IMR-90 (cell line): Measurements from ENCODE around the gene FAAP20. TPM values are rescaled to one million over a fixed set of nuclear protein-coding genes. Genes with fewer than 3 reads are reported as not detected.

Experiments used
- ATAC-seq: fragments of 200-7000 bp; cut with Tn5 transposase; 2 replicates; pipeline ENCODE4 v1.9.1; 2020; ENCODE audit warnings: low read depth, mild to moderate bottlenecking, moderate library complexity
- BruUV-seq: library from RNA; stranded (reverse); fragments of 400-500 nt; replicated peaks from 2 replicates; lab custom pipeline; 2021; lab: Mats Ljungman, UMichigan
- CTCF ChIA-PET: fragments of 300-600 bp; formaldehyde crosslinking; extraction: SDS; loops from one replicate; lab custom pipeline; 2021; ENCODE audit warnings: antibody characterized with exemption; lab: Yijun Ruan, JAX
- POLR2A ChIA-PET: fragments of 300-600 bp; sonication (Branson Sonifier 250); formaldehyde crosslinking; loops from one replicate; lab custom pipeline; 2022; ENCODE audit warnings: antibody characterized with exemption; ENCODE audit not compliant: unreplicated experiment; lab: Charles Lee
- DNase-seq: peaks from one replicate; pipeline ENCODE4 v3.0.0; 2013
- H2AFZ ChIP-seq: replicated peaks from 2 replicates; pipeline ENCODE3; 2013; ENCODE audit warnings: low read length, mild to moderate bottlenecking; ENCODE audit not compliant: poor library complexity
- H2AK5ac ChIP-seq: 2 replicates; pipeline ENCODE4 v1.6.1; 2013; ENCODE audit warnings: low read depth, low read length, inconsistent platforms
- H2AK9ac ChIP-seq: replicated peaks from 2 replicates; pipeline ENCODE3; 2013; ENCODE audit warnings: mild to moderate bottlenecking, low read depth, low read length, moderate library complexity; ENCODE audit not compliant: poor library complexity
- H2BK120ac ChIP-seq: 2 replicates; pipeline ENCODE4 v1.6.1; 2013; ENCODE audit warnings: low read depth, low read length, inconsistent platforms
- H2BK15ac ChIP-seq: 3 replicates; pipeline ENCODE4 v1.6.1; 2013; ENCODE audit warnings: low read depth, low read length, inconsistent platforms
- H2BK20ac ChIP-seq: 2 replicates; pipeline ENCODE4 v1.6.1; 2013; ENCODE audit warnings: low read depth, mild to moderate bottlenecking, inconsistent platforms, low read length, moderate library complexity
- H2BK5ac ChIP-seq: 2 replicates; pipeline ENCODE4 v1.6.1; 2013; ENCODE audit warnings: mild to moderate bottlenecking, low read depth, low read length, inconsistent platforms; ENCODE audit not compliant: poor library complexity, severe bottlenecking
- H3K14ac ChIP-seq: replicated peaks from 2 replicates; pipeline ENCODE4 v1.6.1; 2013; ENCODE audit warnings: low read depth, low read length, inconsistent platforms
- H3K18ac ChIP-seq: 2 replicates; pipeline ENCODE4 v1.6.1; 2013; ENCODE audit warnings: low read depth, low read length, control low read depth
- H3K23ac ChIP-seq: 2 replicates; pipeline ENCODE4 v1.6.1; 2013; ENCODE audit warnings: low read depth, low read length, inconsistent platforms
- H3K27ac ChIP-seq: 2 replicates; pipeline ENCODE4 v1.5.1; 2013; ENCODE audit warnings: mild to moderate bottlenecking, control low read depth, low read length; ENCODE audit not compliant: insufficient read depth
- H3K27me3 ChIP-seq: 2 replicates; pipeline ENCODE4 v1.6.1; 2013; ENCODE audit warnings: low read length; ENCODE audit not compliant: control insufficient read depth, insufficient read depth
- H3K36me3 ChIP-seq: 2 replicates; pipeline ENCODE4 v1.6.1; 2013; ENCODE audit warnings: low read length, mixed read lengths; ENCODE audit not compliant: control insufficient read depth, insufficient read depth
- H3K4ac ChIP-seq: 2 replicates; pipeline ENCODE4 v1.6.1; 2013; ENCODE audit warnings: low read depth, low read length, inconsistent platforms
- H3K4me1 ChIP-seq: 2 replicates; pipeline ENCODE4 v1.6.1; 2013; ENCODE audit warnings: low read length, mixed read lengths; ENCODE audit not compliant: control insufficient read depth, insufficient read depth
- H3K4me2 ChIP-seq: 2 replicates; pipeline ENCODE4 v1.6.1; 2013; ENCODE audit warnings: low read depth, mild to moderate bottlenecking, control low read depth, low read length, moderate library complexity
- H3K4me3 ChIP-seq: 2 replicates; pipeline ENCODE4 v1.5.1; 2013; ENCODE audit warnings: low read depth, mild to moderate bottlenecking, control low read depth, low read length, moderate library complexity; ENCODE audit not compliant: insufficient read depth
- H3K56ac ChIP-seq: 2 replicates; pipeline ENCODE4 v1.6.1; 2013; ENCODE audit warnings: low read length, inconsistent platforms; ENCODE audit not compliant: insufficient read depth; ENCODE audit errors: extremely low read depth
- H3K79me1 ChIP-seq, 2 experiments: 2 replicates each; pipeline ENCODE4 v1.6.1; 2013; ENCODE audit warnings: low read length in 2 of 2, inconsistent platforms in 1 of 2, low read depth in 1 of 2
- H3K9ac ChIP-seq: 2 replicates; pipeline ENCODE4 v1.6.1; 2013; ENCODE audit warnings: low read depth, low read length, control low read depth
- H3K9me1 ChIP-seq: 2 replicates; pipeline ENCODE4 v1.6.1; 2013; ENCODE audit warnings: low read length, inconsistent platforms; ENCODE audit not compliant: insufficient read depth
- H3K9me3 ChIP-seq: 2 replicates; pipeline ENCODE4 v1.6.1; 2013; ENCODE audit warnings: low read length; ENCODE audit not compliant: control insufficient read depth, insufficient read depth
- H4K20me1 ChIP-seq: 2 replicates; pipeline ENCODE4 v1.6.1; 2013; ENCODE audit warnings: low read length, inconsistent platforms; ENCODE audit not compliant: insufficient read depth
- H4K5ac ChIP-seq: 2 replicates; pipeline ENCODE4 v1.6.1; 2013; ENCODE audit warnings: mild to moderate bottlenecking, low read depth, low read length, control low read depth
- H4K8ac ChIP-seq, 2 experiments: 2 replicates each; pipeline ENCODE4 v1.6.1; 2013; ENCODE audit warnings: low read depth in 2 of 2, low read length in 2 of 2, control low read depth in 1 of 2, inconsistent platforms in 1 of 2
- H4K91ac ChIP-seq: 2 replicates; pipeline ENCODE4 v1.6.1; 2013; ENCODE audit warnings: low read depth, low read length, inconsistent platforms; ENCODE audit not compliant: insufficient read depth
- ELK1 ChIP-seq: fragments of 150-350 bp; IDR thresholded peaks from 2 replicates; pipeline ENCODE4 v1.6.1; 2016; ENCODE audit warnings: low read depth, mild to moderate bottlenecking, low read length, moderate library complexity, borderline replicate concordance
- WGBS, 2 experiments: methylation state at CpG; one replicate each; pipeline versions ENCODE4 v1.1.5 to v1.1.7; 2013; ENCODE audit warnings: missing lambda C conversion rate in 2 of 2; ENCODE audit not compliant: insufficient read length in 1 of 2; ENCODE audit errors: extremely low coverage in 2 of 2; 5-methylcytosine and 5-hydroxymethylcytosine counted together
- dilution Hi-C: fragments of 300-500 bp; cut with HindIII; formaldehyde crosslinking; loops from one replicate; pipeline ENCODE4 v1.14.3; 2018; ENCODE audit warnings: low sequenced_read_pairs; ENCODE audit not compliant: unreplicated experiment
- in situ Hi-C: fragments of 300-500 bp; cut with MboI; formaldehyde crosslinking; loops from 3 replicates; pipeline ENCODE4 v1.14.3; 2019; ENCODE audit warnings: low sequenced_read_pairs, inconsistent platforms, mixed read lengths
- intact Hi-C: fragments of 100-400 bp; cut with micrococcal nuclease; formaldehyde crosslinking; loops from 2 replicates; pipeline ENCODE4 v1.10.0; 2022
- polyA plus RNA-seq, 3 experiments: library from polyadenylated mRNA; depleted of rRNA; stranded (reverse); fragments of >200 nt; gene quantifications; 2 replicates each; pipeline ENCODE4 v1.2.3, GENCODE V29; 2012; ENCODE audit warnings: low replicate concordance in 1 of 3
- total RNA-seq: library from RNA; depleted of rRNA; stranded (reverse); fragments of >200 nt; gene quantifications from 2 replicates; pipeline ENCODE4 v1.2.3, GENCODE V29; 2012

Gene FAAP20
- total and polyA plus RNA-seq, 2 of the 4 experiments (the other 2 are of a cell fraction): 6.5 to 31.5 TPM

DNA sequence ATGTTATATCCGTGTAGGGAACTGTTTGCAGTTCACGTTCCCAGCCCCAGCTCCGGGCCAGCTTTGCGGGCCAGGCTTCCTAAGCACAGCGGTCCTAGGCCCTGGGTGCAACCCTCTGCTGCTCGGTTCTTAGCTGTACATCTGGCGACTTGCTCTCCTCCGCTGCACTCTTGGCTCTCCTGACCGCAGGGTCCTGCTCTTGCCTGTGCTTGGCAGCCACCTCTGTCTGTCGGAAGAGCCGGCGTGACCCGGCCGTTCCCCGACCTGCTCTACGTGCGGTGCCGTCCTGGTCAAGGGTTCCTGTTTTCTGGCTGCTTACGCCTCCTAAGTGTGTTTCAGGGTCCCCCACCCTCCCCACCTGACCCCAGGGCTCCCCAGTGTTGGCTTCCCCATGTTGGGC lies 36.7 kb downstream of the FAAP20 start:
- no peak overlapping the region for H3K27ac ChIP-seq
- H2BK20ac ChIP-seq: no peak overlapping the region
- no peaks in the 10 kb centered on the region for H3K79me1 ChIP-seq
- no peak overlapping the region for H3K14ac ChIP-seq
- DNase-seq: no peak
- H2AK5ac ChIP-seq: no peak overlapping the region
- no peak overlapping the region for H3K4me3 ChIP-seq
- no peak overlapping the region for H3K4ac ChIP-seq
- in situ Hi-C loops (loop anchor here (10.0 kb wide), 1 partner anchor 193 kb away; no protein-coding TSS in a partner anchor), intact Hi-C loops (no loop called here), dilution Hi-C loops (no loop called here)
- H3K4me2 ChIP-seq: no peak overlapping the region
- no peak for ATAC-seq
- H3K27me3 ChIP-seq: peaks cover 12% of the 10 kb centered on the region
- H3K9me1 ChIP-seq: no peaks in the 10 kb centered on the region
- ChIA-PET CTCF (interaction anchor here (1.0 kb wide), 1 partner anchor 17 kb away, joined by 4 read pairs; no protein-coding TSS in a partner anchor), POLR2A (no interaction called here)
- H2AFZ ChIP-seq: no peak overlapping the region
- no peaks in the 10 kb centered on the region for H3K9me3 ChIP-seq
- H2AK9ac ChIP-seq: no peak overlapping the region
- no peak overlapping the region for H3K23ac ChIP-seq
- TF ChIP-seq ELK1: no peak
- no peak overlapping the region for H4K91ac ChIP-seq
- H4K5ac ChIP-seq: no peak overlapping the region
- BruUV-seq: no TSS peak
- no peak overlapping the region for H3K9ac ChIP-seq
- H3K4me1 ChIP-seq: no peaks in the 10 kb centered on the region
- H2BK15ac ChIP-seq: no peak overlapping the region
- WGBS, 2 experiments: 83% methylated on average over 9 of the region's 19 CpGs; no CpG with 5 or more reads in 1 of the 2 experiments
- H4K20me1 ChIP-seq: no peaks in the 10 kb centered on the region
- no peak overlapping the region for H3K18ac ChIP-seq
- H3K56ac ChIP-seq: no peak overlapping the region
- no peaks in the 10 kb centered on the region for H3K36me3 ChIP-seq
- H2BK5ac ChIP-seq: no peak overlapping the region
- no peak overlapping the region for H2BK120ac ChIP-seq
- no peak overlapping the region for H4K8ac ChIP-seq
